ENCODE measurements around the gene CTSW.
A peak's percentile ranks its signal among the peaks of the same experiment; 100 is the strongest.

DNA sequence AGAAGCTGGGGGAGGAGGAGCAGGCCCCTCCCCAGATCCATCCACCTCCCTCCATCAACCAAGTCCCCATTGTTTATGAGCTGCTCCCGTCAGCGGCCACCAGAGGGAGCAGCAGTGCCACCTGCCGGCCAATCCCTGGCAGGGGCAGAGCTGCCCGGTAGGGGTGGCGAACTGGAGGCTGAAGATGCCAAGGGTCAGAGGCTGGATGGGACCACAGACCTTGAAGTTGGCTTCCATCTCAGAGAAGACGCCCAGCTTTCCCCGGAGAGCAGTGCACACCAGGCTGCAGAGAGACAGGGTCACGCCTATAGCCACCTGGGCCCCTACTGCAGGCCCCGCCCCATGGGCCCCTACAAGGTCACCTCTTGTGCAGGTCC is 5.1 kb downstream of the CTSW start:
- no peak for TF ChIP-seq POLR2A (IDR thresholded peaks at IDR 0.05)
- peak; percentile 97 to 99 (median 99) for TF ChIP-seq CTCF (IDR thresholded peaks at IDR 0.05)
